ENCODE data around the gene ERAP2. TPM values are rescaled to one million over a fixed set of nuclear protein-coding genes. Genes with fewer than 3 reads are reported as not detected.

ERAP2 gene
- total RNA-seq, 2 experiments from 2014 or later = 57.3 to 60.7 TPM

DNA sequence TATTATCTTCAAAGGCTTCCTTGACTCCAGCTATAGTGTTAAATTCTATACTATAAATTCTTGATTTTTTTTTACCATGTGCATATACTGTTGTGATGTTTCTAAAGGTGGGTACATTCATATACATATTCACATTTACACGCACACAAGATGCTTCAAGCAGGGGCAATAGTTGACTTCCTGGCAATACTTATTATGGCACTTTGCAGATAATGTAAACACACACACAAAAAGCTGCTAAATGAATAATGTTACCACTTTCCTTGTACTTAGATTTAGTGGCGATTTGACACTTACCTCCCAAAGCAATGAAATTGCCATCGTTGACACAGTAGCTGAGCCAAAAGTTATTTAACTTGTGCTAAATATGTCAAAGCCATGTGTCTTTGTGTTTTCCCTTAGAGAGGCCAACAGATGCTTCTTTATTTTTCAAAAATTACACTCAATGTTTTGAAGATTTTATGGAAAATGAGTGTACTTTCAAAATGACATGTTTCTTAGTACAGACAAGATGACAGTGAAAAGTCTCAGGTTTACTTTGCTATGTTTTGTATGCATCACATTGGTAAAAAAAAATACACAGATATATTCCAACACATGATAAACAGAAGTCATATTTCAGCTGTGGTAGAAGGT, 12.2 kb upstream of the ERAP2 start:
- Mint-ChIP-seq H3K36me3 (ENCODE audit: low read depth) (no peaks in the 10 kb centered on the region), H3K27ac (no peak overlapping the region), H3K9me3 (ENCODE audit: low read depth) (no peaks in the 10 kb centered on the region), H3K27me3 (peaks cover 1% of the 10 kb centered on the region), H3K4me3 (no peak overlapping the region), H3K4me1 (peaks cover 25% of the 10 kb centered on the region)
- ChIA-PET POLR2A (interaction anchor here (1.1 to 1.2 kb wide), 2 partner anchors 72 to 129 kb away, joined by 4 to 5 read pairs; partner anchors contain the start of gene LNPEP), CTCF (interaction anchor here (0.7 to 9.8 kb wide), 9 partner anchors 10 to 298 kb away, joined by 3 to 160 read pairs (median 3); partner anchors contain the start of genes ERAP2 and LIX1)
- DNase-seq (no peak), ATAC-seq (peak; percentile 45)
- intact Hi-C loops (cut with DNase I, micrococcal nuclease) = loop anchor here in 1 of 2 experiments (2.0 kb wide), 1 partner anchor 231 kb away; no protein-coding TSS in a partner anchor

DNA sequence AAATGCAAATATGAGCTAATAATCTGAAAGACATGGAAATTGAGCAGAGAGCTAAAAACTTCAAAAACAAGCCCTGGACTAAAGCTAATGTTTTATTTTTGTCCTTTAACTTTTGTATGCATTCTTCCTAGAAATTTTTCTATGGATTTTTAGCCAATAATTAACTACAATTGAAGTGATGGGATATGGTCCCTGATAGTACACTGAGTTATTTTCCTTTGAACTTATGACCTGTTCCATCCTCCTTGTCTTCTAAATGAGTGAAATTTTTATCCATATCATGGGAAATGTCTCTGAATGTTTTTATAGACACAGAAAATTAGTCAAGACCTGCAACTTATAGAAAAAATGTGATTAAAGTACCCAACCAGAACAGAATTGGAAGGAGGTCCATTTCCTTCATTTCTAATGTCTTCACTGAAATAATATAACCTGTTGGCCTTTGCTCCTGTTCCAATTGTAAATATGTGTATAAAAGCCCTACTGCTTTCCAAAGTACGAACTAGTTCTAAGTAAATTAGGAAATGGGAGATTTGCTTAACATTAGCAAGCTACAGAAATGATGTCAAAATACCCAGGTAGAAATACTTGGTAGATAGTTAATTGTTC, 11.3 kb upstream of the ERAP2 start:
- POLR2A ChIA-PET = interaction anchor here (1.1 kb wide), 1 partner anchor 128 kb away, joined by 5 read pairs; no protein-coding TSS in a partner anchor
- Mint-ChIP-seq H3K36me3 (ENCODE audit: low read depth) (no peaks in the 10 kb centered on the region), H3K27me3 (peaks cover 1% of the 10 kb centered on the region), H3K9me3 (ENCODE audit: low read depth) (no peaks in the 10 kb centered on the region), H3K27ac (no peak overlapping the region), H3K4me1 (peaks cover 34% of the 10 kb centered on the region), H3K4me3 (no peak overlapping the region)
- CTCF ChIA-PET = interaction anchor here (0.7 to 9.8 kb wide), 7 partner anchors 12 to 297 kb away, joined by 3 to 160 read pairs (median 4); partner anchors contain the start of genes ERAP2 and LIX1
- intact Hi-C loops (cut with DNase I, micrococcal nuclease) = loop anchor here (2.0 to 5.0 kb wide), 5 partner anchors 37 to 277 kb away; partner anchors contain the start of gene LIX1 (in 1 of the 2)
- DNase-seq (no peak), ATAC-seq (no peak)

DNA sequence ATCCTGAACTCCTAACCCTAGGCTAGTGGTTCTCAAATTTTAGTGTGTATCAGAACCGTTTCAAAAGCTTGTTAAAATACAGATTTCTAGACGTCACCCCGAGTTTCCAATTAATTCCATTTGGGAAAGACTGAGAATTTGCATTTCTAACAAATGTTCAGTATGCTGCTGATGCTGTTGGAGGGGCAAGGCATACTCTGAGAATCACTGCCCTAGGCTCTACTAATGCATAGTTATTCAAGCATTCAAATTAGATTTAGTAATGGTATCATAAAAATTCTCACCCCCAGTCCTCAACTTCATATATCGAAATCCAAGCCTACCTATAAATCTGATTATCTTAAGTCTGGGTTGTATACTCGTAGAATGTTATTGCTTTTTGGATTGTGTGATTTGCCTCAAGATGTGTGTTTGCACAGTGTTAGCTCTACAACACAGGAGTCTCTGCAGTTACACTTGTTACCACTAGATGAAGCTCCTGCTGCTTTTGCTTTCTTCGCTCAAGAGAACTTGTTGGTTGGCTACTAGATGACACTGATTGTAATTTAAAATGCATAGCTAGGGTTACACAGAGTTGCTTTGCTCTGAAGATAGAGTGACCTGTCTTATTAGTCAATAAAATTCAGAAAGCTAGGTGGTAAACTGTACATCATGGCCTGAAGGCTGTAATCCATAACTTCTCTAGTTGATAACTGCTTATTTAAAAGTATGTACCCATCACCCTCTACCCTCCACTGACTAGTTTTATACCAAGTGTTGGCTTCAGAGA, 7.5 kb upstream of the ERAP2 start:
- no peaks in the 10 kb centered on the region for H3K36me3 Mint-ChIP-seq (ENCODE audit: low read depth)
- peak overlapping the region; percentile 90 for H3K27ac Mint-ChIP-seq
- ATAC-seq = peak; percentile 81
- POLR2A ChIA-PET = interaction anchor here (1.0 to 2.3 kb wide), 3 partner anchors 24 to 67 kb away, joined by 3 to 5 read pairs (median 5); partner anchors contain the start of gene LNPEP
- intact Hi-C loops (cut with DNase I, micrococcal nuclease) = loop anchor here (1.0 to 5.0 kb wide), 8 partner anchors 34 to 294 kb away; partner anchors contain the start of gene LIX1 (in 2 of the 2)
- no peak for DNase-seq
- CTCF ChIA-PET = interaction anchor here (0.5 to 9.8 kb wide), 65 partner anchors 8 to 1899 kb away, joined by 3 to 160 read pairs (median 5); partner anchors contain the start of genes CAST, ERAP1 and LIX1
- H3K9me3 Mint-ChIP-seq (ENCODE audit: low read depth) = no peaks in the 10 kb centered on the region
- H3K4me3 Mint-ChIP-seq = no peak overlapping the region
- H3K4me1 Mint-ChIP-seq = peaks cover 54% of the 10 kb centered on the region
- peaks cover 1% of the 10 kb centered on the region for H3K27me3 Mint-ChIP-seq

DNA sequence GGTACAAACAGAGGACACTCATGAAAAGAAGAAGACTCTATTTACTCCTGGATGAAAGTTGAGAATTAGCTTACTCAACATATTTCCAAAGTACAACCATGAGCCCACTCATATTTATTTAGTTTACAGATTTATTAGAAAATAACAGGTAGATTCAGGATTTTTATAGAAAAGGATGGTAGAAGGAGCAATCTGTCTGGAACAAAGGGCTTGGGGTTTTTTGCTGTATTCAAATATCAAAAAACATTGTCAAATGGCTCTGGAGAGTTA, 7.0 kb upstream of the ERAP2 start:
- Mint-ChIP-seq H3K27ac (peak overlapping the region; percentile 90), H3K4me1 (peaks cover 52% of the 10 kb centered on the region), H3K4me3 (no peak overlapping the region), H3K27me3 (peaks cover 1% of the 10 kb centered on the region), H3K36me3 (ENCODE audit: low read depth) (no peaks in the 10 kb centered on the region), H3K9me3 (ENCODE audit: low read depth) (no peaks in the 10 kb centered on the region)
- POLR2A ChIA-PET = interaction anchor here (1.0 to 2.3 kb wide), 3 partner anchors 24 to 67 kb away, joined by 3 to 5 read pairs (median 5); partner anchors contain the start of gene LNPEP
- ATAC-seq = no peak
- CTCF ChIA-PET = interaction anchor here (0.5 to 9.8 kb wide), 56 partner anchors 8 to 1898 kb away, joined by 3 to 160 read pairs (median 6); partner anchors contain the start of genes ERAP1 and LIX1
- intact Hi-C loops (cut with DNase I, micrococcal nuclease) = loop anchor here (1.0 to 5.0 kb wide), 8 partner anchors 33 to 293 kb away; partner anchors contain the start of gene LIX1 (in 2 of the 2)
- DNase-seq = no peak

DNA sequence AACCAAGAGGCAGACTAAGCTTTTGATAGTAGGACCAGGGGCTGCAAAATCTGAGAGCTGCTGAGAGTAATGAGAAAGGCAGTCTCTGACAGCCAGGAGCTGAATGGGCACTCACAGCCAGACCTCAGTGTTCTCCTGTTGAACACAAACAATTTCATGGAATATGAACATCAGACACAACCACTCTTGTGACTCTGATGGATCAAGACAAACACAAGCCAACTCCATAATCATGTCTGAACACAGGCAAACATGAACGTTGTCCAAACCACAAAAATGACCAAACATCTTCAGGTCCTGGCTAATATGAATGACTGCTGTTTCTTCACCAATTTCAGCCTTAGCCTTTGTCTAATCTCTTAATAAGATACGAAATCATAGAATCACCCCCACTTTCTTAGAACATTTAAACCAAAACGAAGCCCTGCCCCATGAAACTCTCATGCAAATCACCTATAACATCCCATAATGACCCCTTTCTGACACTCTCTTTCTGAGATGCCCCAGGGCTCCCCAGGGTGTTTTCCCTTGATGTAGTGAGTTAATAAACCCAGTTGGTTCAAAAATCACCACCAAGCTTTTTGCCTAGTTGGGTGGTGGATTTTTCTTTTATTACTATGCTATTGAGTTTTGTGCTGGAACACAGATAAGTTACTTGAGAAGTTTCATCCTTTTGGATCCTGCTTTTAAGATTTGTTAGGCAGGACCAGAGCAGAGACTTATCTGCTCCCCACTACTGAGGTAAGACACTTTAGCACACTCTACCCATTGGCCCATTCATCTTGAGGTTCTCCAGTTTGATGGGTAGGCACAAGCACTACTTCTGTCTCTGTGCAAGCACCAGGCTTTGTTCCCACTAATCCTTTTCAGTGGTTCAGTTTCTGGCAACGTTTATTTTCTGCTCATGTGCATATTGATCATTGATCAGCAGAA, 5.9 kb upstream of the ERAP2 start:
- peak overlapping the region; percentile 90 for H3K27ac Mint-ChIP-seq
- ChIA-PET POLR2A (interaction anchor here (2.3 kb wide), 1 partner anchor 66 kb away, joined by 5 read pairs; the partner anchor contains the start of gene LNPEP), CTCF (interaction anchor here (0.6 to 9.8 kb wide), 36 partner anchors 7 to 1077 kb away, joined by 3 to 160 read pairs (median 8); partner anchors contain the start of gene LIX1)
- H3K4me3 Mint-ChIP-seq = peak overlapping the region; percentile 54
- peak; percentile 75 for ATAC-seq
- H3K27me3 Mint-ChIP-seq = peaks cover 1% of the 10 kb centered on the region
- peaks cover 61% of the 10 kb centered on the region for H3K4me1 Mint-ChIP-seq
- H3K36me3 Mint-ChIP-seq (ENCODE audit: low read depth) = no peaks in the 10 kb centered on the region
- DNase-seq = peak; percentile 65
- no peaks in the 10 kb centered on the region for H3K9me3 Mint-ChIP-seq (ENCODE audit: low read depth)
- intact Hi-C loops (cut with DNase I, micrococcal nuclease) = no loop called here

DNA sequence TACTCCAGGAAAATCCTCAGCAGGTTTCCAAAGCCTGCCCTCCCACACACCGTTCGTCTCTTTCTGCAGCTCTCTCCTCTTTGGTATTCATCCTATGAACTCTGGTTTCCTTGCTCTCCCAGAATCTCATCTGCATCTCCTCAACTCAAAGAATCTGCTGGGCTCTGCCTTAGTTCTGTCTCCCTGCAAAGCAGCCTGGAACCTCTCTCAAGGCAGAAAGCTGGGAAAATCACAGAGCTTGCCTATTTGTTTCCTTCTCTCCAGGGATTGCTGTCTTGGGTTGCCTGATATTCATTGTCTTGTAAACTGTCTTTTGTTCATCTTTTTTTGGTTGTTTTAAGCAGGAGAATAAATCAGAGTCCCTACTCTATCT, 5.3 kb upstream of the ERAP2 start:
- peak overlapping the region; percentile 90 for H3K27ac Mint-ChIP-seq
- peaks cover 67% of the 10 kb centered on the region for H3K4me1 Mint-ChIP-seq
- no peaks in the 10 kb centered on the region for H3K36me3 Mint-ChIP-seq (ENCODE audit: low read depth)
- H3K27me3 Mint-ChIP-seq = no peaks in the 10 kb centered on the region
- peak overlapping the region; percentile 54 for H3K4me3 Mint-ChIP-seq
- no peaks in the 10 kb centered on the region for H3K9me3 Mint-ChIP-seq (ENCODE audit: low read depth)
- no peak for ATAC-seq
- ChIA-PET CTCF (interaction anchor here (0.6 to 9.8 kb wide), 12 partner anchors 12 to 291 kb away, joined by 3 to 160 read pairs (median 4); partner anchors contain the start of gene LIX1), POLR2A (no interaction called here)
- DNase-seq = no peak
- intact Hi-C loops (cut with DNase I, micrococcal nuclease) = no loop called here

DNA sequence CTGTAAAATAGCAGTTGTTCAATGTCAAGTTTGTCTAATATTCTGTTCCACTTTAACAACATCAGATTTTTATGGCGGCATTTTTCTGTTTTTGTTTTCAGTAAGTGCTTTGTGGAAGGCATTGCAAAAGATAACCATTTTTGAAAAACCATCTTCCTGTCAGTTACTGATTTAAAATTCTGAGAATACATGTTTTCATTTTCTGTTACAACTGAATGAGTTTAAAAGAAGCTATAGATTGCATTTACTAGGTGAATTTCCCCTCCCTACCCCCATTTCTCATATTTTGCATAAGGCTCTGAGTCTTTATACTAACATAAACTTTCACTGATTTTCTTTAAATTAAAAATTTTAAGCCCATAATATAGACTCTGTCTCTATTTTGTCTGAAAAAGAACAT, 4.6 kb upstream of the ERAP2 start:
- Mint-ChIP-seq H3K36me3 (ENCODE audit: low read depth) (no peaks in the 10 kb centered on the region), H3K27me3 (no peaks in the 10 kb centered on the region), H3K4me1 (peaks cover 67% of the 10 kb centered on the region), H3K9me3 (ENCODE audit: low read depth) (no peaks in the 10 kb centered on the region), H3K27ac (peak overlapping the region; percentile 90), H3K4me3 (peak overlapping the region; percentile 54)
- DNase-seq = no peak
- intact Hi-C loops (cut with DNase I, micrococcal nuclease) = no loop called here
- no peak for ATAC-seq
- CTCF ChIA-PET = interaction anchor here (0.6 to 9.8 kb wide), 16 partner anchors 9 to 966 kb away, joined by 3 to 160 read pairs (median 4); partner anchors contain the start of gene LNPEP
- POLR2A ChIA-PET = interaction anchor here (0.7 to 0.8 kb wide), 2 partner anchors 12 to 18 kb away, joined by 3 to 8 read pairs; no protein-coding TSS in a partner anchor

DNA sequence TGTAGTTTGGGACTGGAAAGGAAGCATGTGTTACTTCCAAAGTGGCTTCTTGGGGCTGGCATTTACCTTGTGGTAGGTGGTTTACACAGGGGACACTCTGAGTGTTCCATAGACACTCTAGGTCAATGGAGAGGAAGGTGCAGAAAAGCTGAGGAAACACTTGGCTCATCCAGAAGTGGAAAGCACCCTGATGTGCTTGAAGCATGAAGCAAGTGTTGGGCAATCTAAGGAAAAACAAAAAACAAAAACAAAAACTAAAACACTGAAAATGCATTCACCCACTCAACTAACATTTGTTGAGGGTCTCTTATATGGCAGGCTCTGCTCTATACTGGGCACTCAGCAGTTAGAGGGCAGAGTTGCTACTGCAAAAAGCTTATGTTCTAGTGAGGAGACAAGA, 2.9 kb upstream of the ERAP2 start:
- ChIA-PET CTCF (interaction anchor here (0.6 to 1.5 kb wide), 6 partner anchors 10 to 289 kb away, joined by 3 read pairs; no protein-coding TSS in a partner anchor), POLR2A (no interaction called here)
- Mint-ChIP-seq H3K9me3 (ENCODE audit: low read depth) (no peaks in the 10 kb centered on the region), H3K27ac (peak overlapping the region; percentile 75), H3K4me1 (peaks cover 72% of the 10 kb centered on the region), H3K36me3 (ENCODE audit: low read depth) (no peaks in the 10 kb centered on the region), H3K4me3 (no peak overlapping the region), H3K27me3 (no peaks in the 10 kb centered on the region)
- no peak for ATAC-seq
- no peak for DNase-seq
- intact Hi-C loops (cut with DNase I, micrococcal nuclease) = no loop called here

DNA sequence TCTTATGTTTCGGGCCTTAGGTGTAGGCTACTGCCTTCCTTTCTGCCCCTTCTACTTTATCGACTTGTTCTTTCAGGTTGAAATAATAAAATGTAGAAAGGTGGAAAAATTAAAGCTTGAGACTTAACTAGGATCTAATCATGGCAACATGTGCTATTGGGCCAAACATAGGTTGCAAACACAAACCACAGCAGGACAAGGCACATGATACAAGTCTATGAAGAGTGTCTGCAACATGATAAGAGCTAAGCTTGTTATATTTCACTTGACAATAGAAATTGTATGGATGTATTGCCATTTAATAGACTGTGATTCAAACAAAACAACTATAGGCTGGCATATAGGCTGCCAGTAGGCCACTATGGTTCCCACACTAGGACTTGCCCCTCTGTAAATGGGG, 1.7 kb upstream of the ERAP2 start:
- no peak for DNase-seq
- Mint-ChIP-seq H3K4me3 (no peak overlapping the region), H3K4me1 (peaks cover 70% of the 10 kb centered on the region), H3K27me3 (no peaks in the 10 kb centered on the region), H3K27ac (peak overlapping the region; percentile 94), H3K36me3 (ENCODE audit: low read depth) (peaks cover 4% of the 10 kb centered on the region), H3K9me3 (ENCODE audit: low read depth) (no peaks in the 10 kb centered on the region)
- ATAC-seq = no peak
- intact Hi-C loops (cut with DNase I, micrococcal nuclease) = loop anchor here in 1 of 2 experiments (5.0 kb wide), 1 partner anchor 1898 kb away; the partner anchor contains the start of gene RGMB
- CTCF ChIA-PET = interaction anchor here (0.6 to 2.2 kb wide), 8 partner anchors 11 to 1590 kb away, joined by 3 to 7 read pairs (median 3); no protein-coding TSS in a partner anchor
- POLR2A ChIA-PET = no interaction called here

Measured in activated CD4-positive, alpha-beta T cell treated with anti-CD3 and anti-CD28 coated beads for 36 hours (primary cell).